ENCODE measurements around the gene COL4A4.
A peak's percentile ranks its signal among the peaks of the same experiment; 100 is the strongest.

Gene COL4A4

GRCh38 chr2:226991663-226992062 lies 172.3 kb downstream of the COL4A4 start:
- DNase-seq (ENCODE audit: low spot score) (no peak), ATAC-seq (ENCODE audit: low read depth) (no peak)
- H3K36me3 ChIP-seq (ENCODE audit: low read depth), result no peaks in the 10 kb centered on the region; the same call in 1 of the 2 replicates
- H3K9me3 ChIP-seq (ENCODE audit: severe bottlenecking), result no peaks in the 10 kb centered on the region
- no peak for TF ChIP-seq CTCF (IDR thresholded peaks at IDR 0.05; ENCODE audit: poor library complexity, severe bottlenecking)
- no peak overlapping the region for H3K4me3 ChIP-seq (ENCODE audit: severe bottlenecking)
- no peak overlapping the region for H3K27ac ChIP-seq (ENCODE audit: poor library complexity, severe bottlenecking)
- H3K4me1 ChIP-seq (ENCODE audit: insufficient read depth, poor library complexity, severe bottlenecking), result peaks cover 11% of the 10 kb centered on the region
- no peaks in the 10 kb centered on the region for H3K27me3 ChIP-seq (ENCODE audit: insufficient read depth, poor library complexity, severe bottlenecking)

GRCh38 chr2:226985583-226985946 lies 178.4 kb downstream of the COL4A4 start:
- H3K4me1 ChIP-seq (ENCODE audit: insufficient read depth, poor library complexity, severe bottlenecking), result no peaks in the 10 kb centered on the region
- no peaks in the 10 kb centered on the region for H3K9me3 ChIP-seq (ENCODE audit: severe bottlenecking)
- peak; percentile 51 for TF ChIP-seq CTCF (IDR thresholded peaks at IDR 0.05; ENCODE audit: poor library complexity, severe bottlenecking)
- no peaks in the 10 kb centered on the region for H3K27me3 ChIP-seq (ENCODE audit: insufficient read depth, poor library complexity, severe bottlenecking)
- DNase-seq (ENCODE audit: low spot score) (no peak), ATAC-seq (ENCODE audit: low read depth) (no peak)
- H3K36me3 ChIP-seq (ENCODE audit: low read depth), result no peaks in the 10 kb centered on the region; the same call in 1 of the 2 replicates
- H3K4me3 ChIP-seq (ENCODE audit: severe bottlenecking), result no peak overlapping the region
- H3K27ac ChIP-seq (ENCODE audit: poor library complexity, severe bottlenecking), result no peak overlapping the region

GRCh38 chr2:226984750-226985582 lies 179.0 kb downstream of the COL4A4 start:
- no peaks in the 10 kb centered on the region for H3K4me1 ChIP-seq (ENCODE audit: insufficient read depth, poor library complexity, severe bottlenecking)
- no peaks in the 10 kb centered on the region for H3K27me3 ChIP-seq (ENCODE audit: insufficient read depth, poor library complexity, severe bottlenecking)
- H3K9me3 ChIP-seq (ENCODE audit: severe bottlenecking), result no peaks in the 10 kb centered on the region
- H3K27ac ChIP-seq (ENCODE audit: poor library complexity, severe bottlenecking), result no peak overlapping the region
- no peaks in the 10 kb centered on the region; the same call in 1 of the 2 replicates for H3K36me3 ChIP-seq (ENCODE audit: low read depth)
- DNase-seq (ENCODE audit: low spot score), result no peak
- TF ChIP-seq CTCF (IDR thresholded peaks at IDR 0.05; ENCODE audit: poor library complexity, severe bottlenecking), result peak; percentile 84
- H3K4me3 ChIP-seq (ENCODE audit: severe bottlenecking), result no peak overlapping the region
- peak; percentile 69 for ATAC-seq (ENCODE audit: low read depth)

GRCh38 chr2:226983895-226984749 lies 179.9 kb downstream of the COL4A4 start:
- H3K36me3 ChIP-seq (ENCODE audit: low read depth), result no peaks in the 10 kb centered on the region; the same call in 1 of the 2 replicates
- H3K4me3 ChIP-seq (ENCODE audit: severe bottlenecking), result no peak overlapping the region
- TF ChIP-seq CTCF (IDR thresholded peaks at IDR 0.05; ENCODE audit: poor library complexity, severe bottlenecking), result no peak
- ATAC-seq (ENCODE audit: low read depth) (no peak), DNase-seq (ENCODE audit: low spot score) (no peak)
- no peaks in the 10 kb centered on the region for H3K4me1 ChIP-seq (ENCODE audit: insufficient read depth, poor library complexity, severe bottlenecking)
- no peaks in the 10 kb centered on the region for H3K27me3 ChIP-seq (ENCODE audit: insufficient read depth, poor library complexity, severe bottlenecking)
- H3K9me3 ChIP-seq (ENCODE audit: severe bottlenecking), result no peaks in the 10 kb centered on the region
- H3K27ac ChIP-seq (ENCODE audit: poor library complexity, severe bottlenecking), result no peak overlapping the region

Measured in RWPE2 (cell line).